Activated CD8-positive, alpha-beta memory T cell treated with anti-CD3 and anti-CD28 coated beads for 1 hour (primary cell): ENCODE data around the gene GALNTL6.

Experiments
- DNase-seq, 2 donors: peaks; one replicate each; pipeline ENCODE4 v3.0.0-alpha.2; 2020; ENCODE audit warnings: low read depth in 1 of 2; ENCODE audit errors: extremely low read depth in 1 of 2

The GALNTL6 gene

GRCh38 chr4:171876636-171877035, 63.4 kb downstream of the GALNTL6 start:
- DNase-seq = no peak

DNA sequence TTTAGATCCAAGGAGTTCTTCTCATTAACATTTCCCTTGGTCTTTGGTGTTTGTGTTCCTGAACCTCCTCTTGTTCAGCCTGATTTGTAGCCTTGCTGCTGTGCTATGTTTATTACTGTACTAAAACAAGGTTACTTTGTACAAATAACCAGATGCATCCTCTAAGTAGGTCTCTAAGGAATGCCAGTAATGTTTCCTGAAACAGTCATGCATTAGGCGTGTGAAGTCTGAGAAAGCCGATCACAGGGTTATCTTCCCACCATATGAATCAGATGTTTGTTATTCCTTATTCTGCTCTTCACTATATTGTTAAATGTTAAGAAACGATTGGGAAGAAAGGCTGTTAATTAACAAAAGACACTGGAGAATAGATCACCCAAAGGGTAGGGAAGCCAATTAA, 66.9 kb downstream of the GALNTL6 start:
- no peak for DNase-seq

- no peak for DNase-seq
Observed at GRCh38 chr4:171889681-171890080, 76.5 kb downstream of the GALNTL6 start.

- DNase-seq = no peak
Observed at GRCh38 chr4:171891038-171891437, 77.8 kb downstream of the GALNTL6 start.

DNA sequence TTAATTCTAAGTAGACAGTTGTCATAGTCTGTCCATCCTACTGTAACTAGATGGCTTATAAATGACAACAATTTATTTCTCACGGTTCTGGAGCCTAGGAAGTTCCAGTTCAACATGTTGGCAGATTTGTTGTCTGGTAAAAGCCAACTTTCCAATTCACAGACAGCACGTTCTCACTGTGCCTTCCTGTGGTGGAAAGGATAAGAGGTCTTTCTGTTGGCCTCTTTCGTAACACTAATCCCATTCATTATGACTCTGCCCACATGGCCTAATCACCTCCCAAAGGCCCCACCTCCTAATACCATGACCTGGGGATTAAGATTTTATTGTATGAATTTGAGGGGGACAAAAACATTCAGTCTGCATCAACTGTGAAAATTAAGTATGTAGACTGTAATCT, 83.2 kb downstream of the GALNTL6 start:
- no peak for DNase-seq

DNA sequence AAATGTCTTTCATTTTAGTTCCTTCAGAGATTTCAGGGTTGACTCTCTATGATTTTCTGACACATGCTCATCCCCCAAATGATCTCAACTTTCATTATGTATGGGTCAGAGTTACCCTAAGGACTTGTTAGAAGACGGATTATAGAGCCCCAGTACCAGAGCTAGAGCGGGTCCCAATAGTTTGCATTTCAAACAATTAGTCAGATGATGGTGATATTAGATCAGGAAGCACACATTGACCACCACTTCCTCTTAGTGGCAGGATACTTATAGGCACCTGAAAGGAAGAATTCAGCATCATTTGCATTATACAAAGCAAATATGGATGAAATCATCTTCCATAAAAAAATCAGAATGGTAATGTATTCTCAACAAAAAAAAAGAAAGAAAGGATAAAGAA, 106.1 kb downstream of the GALNTL6 start:
- no peak for DNase-seq

DNA sequence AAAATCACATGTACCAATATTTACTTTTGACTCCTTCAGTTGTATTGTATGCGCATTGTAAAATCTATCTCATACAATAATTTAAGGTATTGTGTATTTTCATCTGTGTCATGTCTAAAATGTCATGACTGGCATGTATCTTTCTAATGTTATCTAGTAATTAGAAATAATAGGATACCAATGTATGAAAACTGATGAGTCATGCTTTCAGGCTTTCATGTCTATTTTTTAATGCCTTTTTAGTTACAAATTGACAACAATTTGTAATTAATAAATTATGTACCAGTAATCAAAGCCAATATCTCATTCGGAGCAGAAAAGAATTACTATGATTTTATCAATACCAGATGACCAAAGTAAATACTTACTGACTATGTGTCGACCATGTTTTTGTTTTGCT, 107.7 kb downstream of the GALNTL6 start:
- DNase-seq = no peak

GRCh38 chr4:171924746-171925376, 111.7 kb downstream of the GALNTL6 start:
- DNase-seq = no peak

DNA sequence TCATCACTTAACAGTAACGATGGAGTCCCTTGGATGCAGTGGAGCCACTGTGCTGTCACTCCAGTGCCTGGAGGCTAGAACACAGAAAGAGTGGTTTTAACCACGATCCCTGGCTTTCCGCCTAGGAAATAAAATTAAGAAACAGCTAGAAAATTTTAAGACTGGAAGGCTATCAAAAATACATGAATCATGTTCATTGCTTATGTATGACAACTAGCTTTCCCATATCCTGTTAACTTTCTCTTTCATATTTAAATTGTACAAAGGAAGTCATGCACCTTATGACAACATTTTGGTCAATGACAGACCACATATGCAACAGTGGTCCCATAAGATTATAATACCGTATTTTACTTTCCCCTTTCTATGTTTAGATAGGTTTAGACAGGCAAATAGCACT, 115.1 kb downstream of the GALNTL6 start:
- DNase-seq = no peak

- DNase-seq = no peak
Observed at GRCh38 chr4:171929477-171929876, 116.3 kb downstream of the GALNTL6 start.

DNA sequence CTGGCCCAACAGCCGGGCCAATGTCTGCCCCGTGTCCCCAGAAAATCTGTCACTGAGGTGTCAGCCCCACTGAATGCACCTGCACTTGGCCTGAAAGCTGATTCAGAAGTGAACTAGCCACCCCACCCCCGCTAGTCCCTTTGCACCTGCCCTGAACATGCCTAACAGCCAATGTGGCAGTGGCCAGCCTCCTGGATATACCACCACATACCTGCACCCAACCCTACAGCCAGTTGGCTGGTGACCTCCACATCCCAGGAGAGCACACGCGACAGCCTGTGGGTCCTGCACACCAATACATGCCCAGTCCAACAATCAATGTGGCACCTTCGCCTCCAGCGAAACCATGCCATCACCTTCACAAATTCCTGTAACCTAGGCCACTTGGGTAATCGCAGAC, 116.7 kb downstream of the GALNTL6 start:
- no peak for DNase-seq

GRCh38 chr4:171932238-171932637, 119.0 kb downstream of the GALNTL6 start:
- no peak for DNase-seq

GRCh38 chr4:171940656-171941055, 127.5 kb downstream of the GALNTL6 start:
- DNase-seq = no peak

- DNase-seq = no peak
Observed at GRCh38 chr4:171947400-171947799, 134.2 kb downstream of the GALNTL6 start.

DNA sequence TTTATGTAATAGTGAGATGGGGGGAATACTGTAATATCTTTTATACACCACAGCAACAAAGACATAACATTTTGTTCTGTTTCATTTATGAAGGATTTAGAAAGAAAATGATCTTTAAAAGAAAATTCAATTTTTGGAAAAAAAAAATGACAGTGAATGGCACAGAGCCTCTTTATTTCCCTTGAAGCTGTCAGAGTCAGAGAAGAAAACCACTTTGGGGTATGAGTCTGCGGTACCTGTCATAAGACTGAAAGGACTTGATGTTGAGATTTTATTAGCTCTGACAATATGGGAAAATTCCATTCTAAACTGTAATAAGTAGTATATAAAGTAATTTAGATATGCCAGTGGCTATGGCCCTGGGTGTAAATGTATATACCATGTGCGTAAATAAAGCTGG, 134.8 kb downstream of the GALNTL6 start:
- no peak for DNase-seq

GRCh38 chr4:171954650-171955049, 141.4 kb downstream of the GALNTL6 start:
- no peak for DNase-seq

DNA sequence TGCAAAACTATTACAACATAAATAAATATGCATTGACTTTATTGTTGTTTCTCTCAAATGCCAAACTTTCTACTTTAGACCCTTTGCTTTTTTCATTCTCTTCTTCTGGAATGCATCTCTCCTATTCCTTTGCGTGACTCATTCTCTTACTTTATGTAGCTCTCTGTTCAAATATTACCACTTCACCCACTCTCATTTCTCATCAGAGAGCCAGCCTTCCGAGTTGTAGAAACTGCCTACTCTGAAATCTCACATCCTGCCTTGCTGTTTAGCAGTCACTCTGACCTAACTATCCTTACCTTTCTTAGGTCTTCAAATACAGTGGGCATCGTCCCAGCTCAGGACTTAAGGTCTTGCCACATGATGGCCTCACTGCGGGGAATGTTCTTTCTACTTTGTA, 143.5 kb downstream of the GALNTL6 start:
- no peak for DNase-seq

- no peak for DNase-seq
Observed at GRCh38 chr4:171962110-171962509, 148.9 kb downstream of the GALNTL6 start.

GRCh38 chr4:171966356-171966755, 153.2 kb downstream of the GALNTL6 start:
- DNase-seq = no peak

DNA sequence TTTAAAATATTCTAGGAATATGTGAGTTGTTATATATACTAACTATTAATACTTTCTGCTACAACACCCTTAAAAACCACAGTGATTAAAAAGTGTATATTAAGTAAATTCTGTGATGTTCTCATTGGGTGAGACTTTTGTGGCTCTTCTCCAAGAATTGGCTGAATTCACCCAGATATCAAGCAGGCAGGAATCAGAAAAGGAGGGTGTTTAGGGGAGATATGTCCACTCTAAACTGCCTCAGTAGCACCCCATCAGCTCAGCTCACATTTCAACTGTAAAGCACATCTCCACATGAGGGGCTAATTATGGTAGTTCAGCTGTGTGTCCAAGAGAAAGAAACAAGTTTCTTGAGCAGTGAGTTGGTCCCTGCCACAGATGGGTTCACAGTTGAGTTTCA, 165.0 kb downstream of the GALNTL6 start:
- DNase-seq = no peak

DNA sequence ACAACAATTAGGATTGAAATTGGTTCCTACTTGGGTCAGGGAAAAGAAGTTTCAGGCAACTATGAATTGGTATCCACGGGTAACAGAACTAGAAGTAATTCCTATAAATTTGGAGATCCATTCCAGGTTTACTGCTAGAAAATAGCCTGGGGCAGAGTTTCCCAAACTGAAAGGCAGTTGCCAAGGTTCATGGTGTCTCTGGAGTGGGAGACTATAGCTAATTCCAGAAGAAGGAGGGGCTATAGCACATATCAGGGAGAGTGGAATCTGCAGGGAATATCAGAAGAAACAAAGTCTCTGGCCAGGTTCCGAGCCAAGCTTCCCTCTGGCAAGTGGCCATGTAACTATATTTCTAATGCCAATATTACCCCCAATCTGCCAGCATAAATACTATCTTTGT, 166.3 kb downstream of the GALNTL6 start:
- DNase-seq = no peak

DNA sequence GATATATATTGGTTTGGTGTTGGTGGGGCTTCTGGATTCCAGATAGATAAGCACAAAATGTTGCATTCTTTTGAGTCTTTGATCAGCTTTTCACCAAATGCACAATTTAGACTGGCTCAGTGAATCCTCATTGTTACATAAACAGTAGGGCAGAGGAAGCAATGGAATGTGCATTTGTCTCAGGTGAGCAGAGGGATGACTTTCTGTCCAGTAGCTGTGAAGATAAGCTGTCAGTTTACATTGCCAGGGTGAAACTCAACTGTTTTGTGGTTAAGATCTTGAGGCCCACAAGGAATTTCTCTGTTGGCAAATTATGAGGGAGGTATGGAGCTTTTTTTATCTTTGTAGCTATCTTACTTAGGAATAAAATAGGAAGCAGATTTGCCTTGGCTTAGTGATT, 168.0 kb downstream of the GALNTL6 start:
- DNase-seq = no peak
